Memory B cell (primary cell): ENCODE data around the gene HPS6.

ENCODE experiments used
- ATAC-seq: fragments of 150-1000 bp; cut with Tn5 transposase; 2 replicates; pipeline ENCODE4 v1.10.0; 2021; ENCODE audit warnings: low read depth, mild to moderate bottlenecking, moderate library complexity
- DNase-seq, 2 donors: peaks; one replicate each; pipeline ENCODE4 v3.0.0; 2022; ENCODE audit warnings: low spot score in 2 of 2
- H3K27ac Mint-ChIP-seq: one replicate; pipeline ENCODE4 v1.8.0; 2022; ENCODE audit warnings: mild to moderate bottlenecking, moderate library complexity, mixed read lengths
- H3K27me3 Mint-ChIP-seq: one replicate; pipeline ENCODE4 v1.8.0; 2022; ENCODE audit warnings: mixed read lengths
- H3K36me3 Mint-ChIP-seq: one replicate; pipeline ENCODE4 v1.8.0; 2022; ENCODE audit warnings: mild to moderate bottlenecking, mixed read lengths
- H3K4me1 Mint-ChIP-seq: one replicate; pipeline ENCODE4 v1.8.0; 2022; ENCODE audit warnings: mixed read lengths
- H3K4me3 Mint-ChIP-seq: one replicate; pipeline ENCODE4 v1.8.0; 2022; ENCODE audit warnings: mild to moderate bottlenecking, moderate library complexity, mixed read lengths
- H3K9me3 Mint-ChIP-seq: one replicate; pipeline ENCODE4 v1.8.0; 2022; ENCODE audit warnings: mixed read lengths

The HPS6 gene

GRCh38 chr10:102096449-102096848 is 31.3 kb downstream of the HPS6 start:
- DNase-seq: no peak
- ATAC-seq: no peak
- Mint-ChIP-seq H3K36me3 (peaks cover 7% of the 10 kb centered on the region), H3K4me3 (no peak overlapping the region), H3K4me1 (no peaks in the 10 kb centered on the region), H3K27me3 (no peaks in the 10 kb centered on the region), H3K27ac (no peak overlapping the region), H3K9me3 (no peaks in the 10 kb centered on the region)

DNA sequence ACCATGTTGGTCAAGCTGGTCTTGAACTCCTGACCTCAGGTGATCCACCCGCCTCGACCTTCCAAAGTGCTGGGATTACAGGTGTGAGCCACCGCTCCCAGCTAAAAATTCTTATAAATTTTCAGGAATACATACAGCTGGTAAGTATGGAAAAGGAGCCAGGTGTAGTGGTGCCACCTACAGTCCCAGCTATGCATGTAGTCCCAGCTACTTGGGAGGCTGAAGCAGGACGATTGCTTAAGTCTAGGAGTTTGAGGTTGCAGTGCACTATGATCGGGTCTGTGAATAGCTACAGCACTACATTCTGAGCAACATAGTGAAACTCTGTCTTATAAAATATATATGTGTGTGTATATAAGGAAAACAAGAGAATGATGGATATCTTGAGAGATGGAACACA is 36.0 kb downstream of the HPS6 start:
- Mint-ChIP-seq H3K27ac (no peak overlapping the region), H3K4me1 (peaks cover 8% of the 10 kb centered on the region), H3K9me3 (no peaks in the 10 kb centered on the region), H3K36me3 (peaks cover 6% of the 10 kb centered on the region), H3K4me3 (no peak overlapping the region), H3K27me3 (no peaks in the 10 kb centered on the region)
- DNase-seq (no peak), ATAC-seq (no peak)

GRCh38 chr10:102102421-102102820 is 37.3 kb downstream of the HPS6 start:
- ATAC-seq (no peak), DNase-seq (no peak)
- Mint-ChIP-seq H3K27me3 (no peaks in the 10 kb centered on the region), H3K4me3 (no peak overlapping the region), H3K9me3 (no peaks in the 10 kb centered on the region), H3K27ac (no peak overlapping the region), H3K4me1 (peaks cover 8% of the 10 kb centered on the region), H3K36me3 (peaks cover 8% of the 10 kb centered on the region)

DNA sequence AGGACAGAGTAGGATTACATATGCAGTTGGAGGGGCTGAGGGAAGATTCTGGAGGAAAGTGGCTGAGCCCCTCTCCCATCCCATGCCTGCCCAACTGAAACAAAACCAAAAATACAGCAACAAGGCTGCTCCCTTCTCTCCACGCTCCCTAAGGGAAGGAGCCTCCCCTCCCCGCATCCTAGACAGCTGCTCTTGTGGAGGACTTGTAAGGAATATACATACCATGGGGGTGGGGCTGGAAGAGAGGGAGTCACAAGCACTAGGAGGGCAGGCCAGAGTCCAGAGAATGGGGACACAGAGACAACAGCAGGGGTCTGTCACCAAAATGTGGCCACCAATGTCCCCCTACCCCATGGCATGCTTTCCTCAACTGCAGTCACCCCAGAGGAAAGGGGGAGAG is 41.8 kb downstream of the HPS6 start:
- H3K27me3 Mint-ChIP-seq: no peaks in the 10 kb centered on the region
- no peaks in the 10 kb centered on the region for H3K9me3 Mint-ChIP-seq
- no peak for DNase-seq
- H3K36me3 Mint-ChIP-seq: peaks cover 27% of the 10 kb centered on the region
- no peak for ATAC-seq
- peaks cover 12% of the 10 kb centered on the region for H3K4me1 Mint-ChIP-seq
- no peak overlapping the region for H3K4me3 Mint-ChIP-seq
- no peak overlapping the region for H3K27ac Mint-ChIP-seq

DNA sequence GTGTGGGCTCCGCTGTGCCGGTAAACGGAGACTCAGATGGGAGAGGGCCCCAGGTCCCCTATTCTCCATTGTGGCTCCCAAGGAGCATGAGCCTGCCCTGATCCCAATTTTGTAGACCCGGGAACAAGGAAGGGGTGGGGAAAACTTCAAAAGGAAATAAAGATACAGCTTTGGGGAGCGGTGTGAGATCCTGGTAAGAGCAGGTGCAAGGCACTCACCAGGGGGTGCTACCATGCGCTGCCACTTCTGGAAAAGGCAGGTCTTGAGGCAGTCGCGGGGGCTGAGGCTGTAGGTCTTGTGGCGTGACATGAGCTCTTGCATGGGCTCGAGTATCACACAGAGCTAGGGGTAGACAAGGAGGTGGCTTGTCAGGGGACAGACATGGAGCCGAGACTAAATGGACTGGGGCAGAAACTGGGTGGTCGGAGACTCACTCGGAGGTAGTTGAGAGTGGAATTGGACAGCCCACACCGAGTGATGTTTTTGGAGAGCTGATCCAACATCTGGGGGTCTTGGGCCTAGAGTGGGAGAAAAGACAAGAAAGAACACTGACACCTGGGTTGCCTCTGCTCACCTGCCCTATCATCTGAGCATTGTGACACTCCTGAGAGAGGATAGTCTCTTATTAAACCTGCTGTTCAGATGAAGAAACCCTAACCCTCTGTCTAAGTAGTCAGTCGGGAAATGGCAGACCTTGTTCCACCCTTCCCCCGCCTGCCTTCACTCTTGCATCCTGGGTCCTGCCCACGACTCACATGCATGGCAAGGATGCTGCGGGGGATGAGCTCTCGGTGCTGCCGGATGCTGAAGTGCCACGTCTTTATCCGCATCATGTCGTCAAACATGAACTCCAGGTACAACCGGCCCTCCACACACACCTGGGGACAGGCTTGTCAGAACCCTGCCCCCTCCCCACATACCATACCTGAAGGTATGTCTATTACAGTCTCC is 44.3 kb downstream of the HPS6 start:
- H3K27ac Mint-ChIP-seq: no peak overlapping the region
- H3K4me1 Mint-ChIP-seq: peaks cover 25% of the 10 kb centered on the region
- H3K4me3 Mint-ChIP-seq: no peak overlapping the region
- DNase-seq (no peak), ATAC-seq (no peak)
- H3K9me3 Mint-ChIP-seq: no peaks in the 10 kb centered on the region
- H3K27me3 Mint-ChIP-seq: no peaks in the 10 kb centered on the region
- H3K36me3 Mint-ChIP-seq: peaks cover 27% of the 10 kb centered on the region

DNA sequence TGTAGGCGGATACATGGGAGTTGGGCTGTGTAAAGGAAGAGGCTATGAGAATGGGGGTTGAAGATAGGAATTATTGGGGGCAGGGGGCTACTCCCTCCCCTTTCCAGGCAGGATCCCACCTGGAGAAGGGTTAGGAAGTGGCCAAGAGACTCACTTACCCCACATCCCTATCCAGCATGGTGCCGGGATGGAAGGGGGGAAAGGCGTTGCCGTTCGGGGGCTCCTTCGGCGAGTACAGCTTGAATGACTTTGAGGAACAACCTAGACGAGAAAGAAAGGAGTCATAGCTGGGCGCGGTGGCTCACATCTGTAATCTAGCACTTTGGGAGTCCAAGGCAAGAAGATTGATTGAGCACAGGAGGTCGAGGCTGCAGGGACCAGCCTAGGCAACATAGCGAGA is 46.1 kb downstream of the HPS6 start:
- H3K36me3 Mint-ChIP-seq: peaks cover 25% of the 10 kb centered on the region
- no peak overlapping the region for H3K4me3 Mint-ChIP-seq
- DNase-seq (no peak), ATAC-seq (no peak)
- H3K4me1 Mint-ChIP-seq: peaks cover 27% of the 10 kb centered on the region
- H3K27me3 Mint-ChIP-seq: no peaks in the 10 kb centered on the region
- no peak overlapping the region for H3K27ac Mint-ChIP-seq
- no peaks in the 10 kb centered on the region for H3K9me3 Mint-ChIP-seq

DNA sequence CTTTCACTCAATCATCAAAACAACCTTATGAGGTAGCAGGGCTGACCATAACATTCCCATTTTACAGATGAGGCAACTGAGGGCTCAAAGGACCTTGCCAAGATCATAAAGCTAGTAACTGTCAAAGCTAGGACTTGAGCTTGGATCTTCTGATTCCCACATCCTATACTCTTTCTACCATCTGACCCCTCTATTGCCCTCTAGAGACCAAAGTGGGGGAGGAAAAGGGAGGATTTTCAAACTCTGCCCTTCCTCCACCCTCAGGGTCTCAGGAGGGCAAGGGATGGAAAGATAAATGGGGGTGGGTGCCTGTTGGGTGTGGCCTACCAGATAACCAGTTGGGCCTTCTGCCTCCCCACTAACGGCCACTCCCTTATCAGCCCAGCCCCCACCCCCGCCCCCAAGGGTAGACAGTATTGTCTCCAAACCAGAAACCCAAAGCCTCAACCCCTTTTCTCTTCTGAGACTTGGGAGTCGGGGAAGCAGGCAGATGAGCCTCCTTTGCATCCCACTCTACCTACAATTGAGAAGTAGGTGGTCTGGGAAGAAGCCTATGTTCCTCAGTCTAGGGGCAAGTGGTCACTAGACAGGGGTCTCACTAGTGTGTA is 47.2 kb downstream of the HPS6 start:
- ATAC-seq (no peak), DNase-seq (no peak)
- Mint-ChIP-seq H3K27ac (no peak overlapping the region), H3K9me3 (no peaks in the 10 kb centered on the region), H3K27me3 (no peaks in the 10 kb centered on the region), H3K4me1 (peaks cover 36% of the 10 kb centered on the region), H3K4me3 (no peak overlapping the region), H3K36me3 (peaks cover 24% of the 10 kb centered on the region)

GRCh38 chr10:102113261-102113955 is 48.3 kb downstream of the HPS6 start:
- Mint-ChIP-seq H3K4me3 (peak overlapping the region; percentile 73), H3K27ac (peak overlapping the region; percentile 32), H3K4me1 (peaks cover 47% of the 10 kb centered on the region), H3K27me3 (no peaks in the 10 kb centered on the region), H3K36me3 (peaks cover 20% of the 10 kb centered on the region), H3K9me3 (no peaks in the 10 kb centered on the region)
- DNase-seq (no peak), ATAC-seq (no peak)

DNA sequence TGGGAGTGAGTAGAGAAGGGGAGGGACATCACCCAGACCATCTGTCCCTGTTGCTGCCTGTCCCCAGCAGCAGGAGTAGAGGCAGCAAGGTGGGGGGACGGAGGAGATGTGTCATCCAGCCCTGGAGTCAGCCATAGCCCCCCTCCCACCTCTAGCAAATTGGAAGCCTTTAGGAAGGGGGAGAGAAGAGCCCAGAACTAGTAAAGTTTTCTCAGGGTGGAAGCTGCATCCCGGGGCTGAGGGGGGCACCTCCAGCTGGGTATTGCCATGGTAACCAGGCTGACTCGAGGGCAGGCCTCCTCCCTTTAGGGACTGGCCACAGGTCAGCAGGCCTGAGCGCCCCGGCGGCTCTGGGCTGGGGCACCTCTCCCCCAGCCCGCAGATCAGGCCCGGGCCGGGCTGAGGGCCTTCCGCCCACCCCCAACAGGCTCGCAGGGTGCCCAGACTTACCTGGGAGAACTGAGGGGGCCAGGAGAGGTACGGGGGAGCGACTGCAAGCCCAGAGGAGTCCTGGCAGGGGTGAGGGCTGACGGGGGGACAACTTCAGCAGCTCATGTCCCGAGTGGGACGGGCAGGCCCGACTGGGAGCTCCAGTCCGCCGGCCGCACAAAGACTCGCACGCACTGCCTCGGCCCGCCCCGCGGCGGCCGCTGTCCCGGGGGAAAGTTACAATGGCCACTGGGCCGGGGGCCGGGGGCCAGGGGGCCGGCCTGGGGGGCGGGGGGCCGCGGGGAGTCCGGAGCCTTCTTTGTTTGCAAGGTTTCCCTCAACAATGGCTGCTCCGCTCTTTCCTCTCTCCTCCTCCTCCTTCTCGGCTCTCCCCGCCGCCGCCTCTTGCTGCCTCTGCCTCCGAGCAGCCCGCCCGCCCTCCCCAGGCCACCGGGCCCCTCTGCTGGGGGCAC is 49.1 kb downstream of the HPS6 start:
- Mint-ChIP-seq H3K4me3 (peak overlapping the region; percentile 88), H3K4me1 (peaks cover 54% of the 10 kb centered on the region), H3K9me3 (no peaks in the 10 kb centered on the region), H3K36me3 (peaks cover 13% of the 10 kb centered on the region), H3K27me3 (no peaks in the 10 kb centered on the region), H3K27ac (peak overlapping the region; percentile 95)
- DNase-seq: no peak
- ATAC-seq: peak; percentile 7

- Mint-ChIP-seq H3K36me3 (peaks cover 4% of the 10 kb centered on the region), H3K27ac (peak overlapping the region; percentile 95), H3K27me3 (no peaks in the 10 kb centered on the region), H3K4me3 (peak overlapping the region; percentile 88), H3K9me3 (no peaks in the 10 kb centered on the region), H3K4me1 (peaks cover 55% of the 10 kb centered on the region)
- DNase-seq (peak; percentile 56 to 58), ATAC-seq (peak; percentile 75)
These were observed 49.9 kb downstream of the HPS6 start for GRCh38 chr10:102114861-102115618.

DNA sequence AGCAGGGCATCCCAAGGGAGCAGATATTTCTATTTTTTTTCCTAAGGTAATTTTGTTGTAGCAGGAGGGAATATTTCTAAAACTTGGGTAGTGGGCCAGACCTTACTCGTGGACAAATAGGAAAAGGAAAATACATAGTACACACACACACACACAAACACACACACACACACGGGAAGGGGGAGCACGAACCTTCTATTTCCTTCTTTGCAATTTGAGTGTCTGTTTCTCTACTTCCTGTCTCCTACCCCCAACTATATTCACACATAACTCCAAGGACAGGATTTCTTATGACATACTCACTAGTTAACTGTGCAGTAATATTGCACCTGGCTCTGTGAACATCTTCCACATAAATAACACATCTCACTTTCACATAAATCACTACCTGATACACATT is 50.6 kb downstream of the HPS6 start:
- Mint-ChIP-seq H3K27ac (peak overlapping the region; percentile 91), H3K4me3 (peak overlapping the region; percentile 88), H3K27me3 (no peaks in the 10 kb centered on the region), H3K9me3 (no peaks in the 10 kb centered on the region), H3K4me1 (peaks cover 55% of the 10 kb centered on the region), H3K36me3 (peaks cover 1% of the 10 kb centered on the region)
- DNase-seq (no peak), ATAC-seq (no peak)

GRCh38 chr10:102116656-102117055 is 51.5 kb downstream of the HPS6 start:
- H3K27me3 Mint-ChIP-seq: no peaks in the 10 kb centered on the region
- H3K4me1 Mint-ChIP-seq: peaks cover 61% of the 10 kb centered on the region

More at GRCh38 chr10:102116656-102117055, 51.5 kb downstream of the HPS6 start:
- H3K9me3 Mint-ChIP-seq: no peaks in the 10 kb centered on the region
- H3K4me3 Mint-ChIP-seq: peak overlapping the region; percentile 88
- peaks cover 1% of the 10 kb centered on the region for H3K36me3 Mint-ChIP-seq
- DNase-seq (no peak), ATAC-seq (no peak)
- peak overlapping the region; percentile 91 for H3K27ac Mint-ChIP-seq
